BLaER1 (cell line): Measurements from ENCODE around the gene ITPK1.

ENCODE experiments used
- H3K27ac ChIP-seq: shearing (Covaris generic); formaldehyde crosslinking; 2 replicates; pipeline ENCODE4 v1.8.1; 2022
- H3K27me3 ChIP-seq: shearing (Covaris generic); formaldehyde crosslinking; 2 replicates; pipeline ENCODE4 v1.8.1; 2022
- H3K36me3 ChIP-seq: shearing (Covaris generic); formaldehyde crosslinking; 2 replicates; pipeline ENCODE4 v1.8.1; 2022
- H3K4me1 ChIP-seq: shearing (Covaris generic); formaldehyde crosslinking; 2 replicates; pipeline ENCODE4 v1.8.1; 2022
- H3K4me2 ChIP-seq: shearing (Covaris generic); formaldehyde crosslinking; 2 replicates; pipeline ENCODE4 v1.8.1; 2022
- H3K4me3 ChIP-seq: shearing (Covaris generic); formaldehyde crosslinking; 2 replicates; pipeline ENCODE4 v1.8.1; 2022
- H3K9ac ChIP-seq: shearing (Covaris generic); formaldehyde crosslinking; 2 replicates; pipeline ENCODE4 v1.8.1; 2022
- H3K9me3 ChIP-seq: shearing (Covaris generic); formaldehyde crosslinking; 2 replicates; pipeline ENCODE4 v1.8.1; 2022
- H4K20me1 ChIP-seq: shearing (Covaris generic); formaldehyde crosslinking; 2 replicates; pipeline ENCODE4 v1.8.1; 2022
- Cebpa-rat ChIP-seq: shearing (Covaris generic); IDR thresholded peaks from 2 replicates; pipeline ENCODE4 v1.8.1; 2022

ITPK1 gene

GRCh38 chr14:93040982-93041381, 74.7 kb downstream of the ITPK1 start:
- Histone ChIP-seq H3K4me2 (peak overlapping the region; percentile 63), H3K36me3 (no peaks in the 10 kb centered on the region), H3K27me3 (no peaks in the 10 kb centered on the region), H4K20me1 (peaks cover 43% of the 10 kb centered on the region), H3K4me3 (no peak overlapping the region), H3K9me3 (no peaks in the 10 kb centered on the region), H3K4me1 (peaks cover 71% of the 10 kb centered on the region), H3K27ac (peak overlapping the region; percentile 54), H3K9ac (0 out of 2 replicates have a peak overlapping the region, but pooled peaks have one; percentile 34)
- no peak for TF ChIP-seq Cebpa-rat

- H4K20me1 ChIP-seq, result peaks cover 48% of the 10 kb centered on the region
- H3K4me2 ChIP-seq, result peak overlapping the region; percentile 63
- H3K4me1 ChIP-seq, result peaks cover 66% of the 10 kb centered on the region
- no peaks in the 10 kb centered on the region for H3K36me3 ChIP-seq
- peak overlapping the region; percentile 54 for H3K27ac ChIP-seq
- no peak for TF ChIP-seq Cebpa-rat
- peak overlapping the region; percentile 34; the same call in 1 of the 2 replicates for H3K9ac ChIP-seq
- no peak overlapping the region for H3K4me3 ChIP-seq
- no peaks in the 10 kb centered on the region for H3K27me3 ChIP-seq
- H3K9me3 ChIP-seq, result no peaks in the 10 kb centered on the region
Observed at GRCh38 chr14:93040443-93040842, 75.3 kb downstream of the ITPK1 start.

- peak overlapping the region; percentile 63 for H3K4me2 ChIP-seq
- no peaks in the 10 kb centered on the region for H3K36me3 ChIP-seq
- H4K20me1 ChIP-seq, result peaks cover 52% of the 10 kb centered on the region
- no peaks in the 10 kb centered on the region for H3K9me3 ChIP-seq
- no peak for TF ChIP-seq Cebpa-rat
- no peaks in the 10 kb centered on the region for H3K27me3 ChIP-seq
- H3K4me1 ChIP-seq, result peaks cover 62% of the 10 kb centered on the region
- peak overlapping the region; percentile 31; the same call in 1 of the 2 replicates for H3K9ac ChIP-seq
- H3K27ac ChIP-seq, result peak overlapping the region; percentile 54
- H3K4me3 ChIP-seq, result no peak overlapping the region
Observed at GRCh38 chr14:93039649-93040315, 75.9 kb downstream of the ITPK1 start.

GRCh38 chr14:93037351-93037750, 78.4 kb downstream of the ITPK1 start:
- no peaks in the 10 kb centered on the region for H3K9me3 ChIP-seq
- peaks cover 64% of the 10 kb centered on the region for H3K4me1 ChIP-seq
- H3K27ac ChIP-seq, result no peak overlapping the region
- no peaks in the 10 kb centered on the region for H3K27me3 ChIP-seq
- TF ChIP-seq Cebpa-rat, result no peak
- no peak overlapping the region for H3K4me3 ChIP-seq
- peaks cover 70% of the 10 kb centered on the region for H4K20me1 ChIP-seq
- H3K4me2 ChIP-seq, result no peak overlapping the region
- no peak overlapping the region for H3K9ac ChIP-seq
- no peaks in the 10 kb centered on the region for H3K36me3 ChIP-seq

GRCh38 chr14:93036652-93037345, 78.9 kb downstream of the ITPK1 start:
- Histone ChIP-seq H3K36me3 (no peaks in the 10 kb centered on the region), H3K4me1 (peaks cover 62% of the 10 kb centered on the region), H3K4me2 (no peak overlapping the region), H3K9ac (no peak overlapping the region), H3K27me3 (no peaks in the 10 kb centered on the region), H3K27ac (peak overlapping the region; percentile 13; the same call in 1 of the 2 replicates), H4K20me1 (peaks cover 69% of the 10 kb centered on the region), H3K4me3 (no peak overlapping the region), H3K9me3 (no peaks in the 10 kb centered on the region)
- no peak for TF ChIP-seq Cebpa-rat

GRCh38 chr14:93035917-93036651, 79.6 kb downstream of the ITPK1 start:
- Histone ChIP-seq H3K9me3 (no peaks in the 10 kb centered on the region), H3K9ac (no peak overlapping the region), H3K4me3 (no peak overlapping the region), H3K27ac (0 out of 2 replicates have a peak overlapping the region, but pooled peaks have one; percentile 13), H3K4me1 (peaks cover 62% of the 10 kb centered on the region), H3K27me3 (no peaks in the 10 kb centered on the region), H4K20me1 (peaks cover 68% of the 10 kb centered on the region), H3K36me3 (no peaks in the 10 kb centered on the region), H3K4me2 (no peak overlapping the region)
- TF ChIP-seq Cebpa-rat, result no peak

GRCh38 chr14:93035585-93035916, 80.2 kb downstream of the ITPK1 start:
- H3K4me3 ChIP-seq, result no peak overlapping the region
- H3K36me3 ChIP-seq, result no peaks in the 10 kb centered on the region
- no peak for TF ChIP-seq Cebpa-rat
- H3K4me2 ChIP-seq, result no peak overlapping the region
- peaks cover 65% of the 10 kb centered on the region for H4K20me1 ChIP-seq
- H3K27ac ChIP-seq, result no peak overlapping the region
- no peaks in the 10 kb centered on the region for H3K9me3 ChIP-seq
- no peaks in the 10 kb centered on the region for H3K27me3 ChIP-seq
- peaks cover 62% of the 10 kb centered on the region for H3K4me1 ChIP-seq
- no peak overlapping the region for H3K9ac ChIP-seq

GRCh38 chr14:93034671-93034994, 81.1 kb downstream of the ITPK1 start:
- no peak overlapping the region for H3K9ac ChIP-seq
- no peaks in the 10 kb centered on the region for H3K9me3 ChIP-seq
- H3K36me3 ChIP-seq, result no peaks in the 10 kb centered on the region
- H4K20me1 ChIP-seq, result peaks cover 60% of the 10 kb centered on the region
- peak overlapping the region; percentile 78 for H3K4me2 ChIP-seq
- H3K4me3 ChIP-seq, result no peak overlapping the region
- no peak for TF ChIP-seq Cebpa-rat
- no peaks in the 10 kb centered on the region for H3K27me3 ChIP-seq
- H3K27ac ChIP-seq, result no peak overlapping the region
- H3K4me1 ChIP-seq, result peaks cover 62% of the 10 kb centered on the region

- peak overlapping the region; percentile 52 for H3K27ac ChIP-seq
- no peaks in the 10 kb centered on the region for H3K27me3 ChIP-seq
- peak overlapping the region; percentile 46; the same call in 1 of the 2 replicates for H3K9ac ChIP-seq
- H3K4me2 ChIP-seq, result peak overlapping the region; percentile 78
- H3K4me3 ChIP-seq, result no peak overlapping the region
- H3K9me3 ChIP-seq, result no peaks in the 10 kb centered on the region
- peaks cover 62% of the 10 kb centered on the region for H3K4me1 ChIP-seq
- TF ChIP-seq Cebpa-rat, result no peak
- peaks cover 64% of the 10 kb centered on the region for H4K20me1 ChIP-seq
- H3K36me3 ChIP-seq, result no peaks in the 10 kb centered on the region
Observed at GRCh38 chr14:93033983-93034670, 81.6 kb downstream of the ITPK1 start.
